HG03103 (cell line): Measurements from ENCODE around the gene ENGASE.
"Not testable (repeated sequence)": the region's sequence is repeated elsewhere in the genome, so short reads cannot be mapped to it uniquely, and the experiment has no call there.

Experiments
- ATAC-seq: cut with Tn5 transposase; IDR thresholded peaks from one replicate; pipeline ENCODE4 v1.9.1; 2021; ENCODE audit warnings: low read depth; ENCODE audit not compliant: unreplicated experiment

The ENGASE gene

DNA sequence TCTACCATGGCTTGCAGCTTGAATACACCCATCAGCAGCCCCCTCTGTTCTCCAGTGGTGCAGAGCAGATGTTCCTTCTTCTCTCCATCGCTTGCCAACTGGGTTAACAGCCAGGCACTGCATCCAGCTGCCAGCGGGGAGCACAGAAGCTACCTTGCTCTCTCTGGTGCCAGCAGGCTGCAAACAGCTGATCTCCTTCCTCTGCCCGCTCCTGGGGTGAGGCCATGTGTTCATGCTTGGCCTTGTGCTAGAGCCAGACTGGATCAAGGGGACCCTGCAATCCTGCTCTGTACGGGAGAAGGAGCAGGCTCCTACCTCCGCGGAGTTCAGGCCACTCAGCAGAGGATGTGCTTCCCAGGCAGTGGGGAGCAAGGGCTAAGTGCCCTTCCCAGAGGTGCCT is 24.1 kb upstream of the ENGASE start:
- ATAC-seq, result no peak

DNA sequence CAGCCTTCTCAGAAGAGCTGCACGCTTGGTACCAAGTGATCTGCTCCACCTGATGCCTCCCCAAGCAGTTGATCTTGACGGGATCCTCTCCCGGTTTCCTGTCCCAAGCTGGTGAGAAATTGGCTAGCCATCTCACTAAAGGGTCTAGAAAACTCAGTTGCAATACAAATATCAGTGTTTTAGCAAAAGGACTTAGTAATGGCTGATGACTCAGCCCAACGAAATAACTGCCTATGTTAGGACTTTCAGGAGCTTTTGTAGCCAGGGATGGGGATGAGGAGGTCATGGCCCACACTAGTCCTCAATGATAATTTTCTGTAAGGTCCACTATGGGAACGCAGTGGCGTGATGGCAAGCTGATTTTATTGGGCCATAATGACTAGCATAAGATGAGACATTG is 23.3 kb upstream of the ENGASE start:
- no peak for ATAC-seq

DNA sequence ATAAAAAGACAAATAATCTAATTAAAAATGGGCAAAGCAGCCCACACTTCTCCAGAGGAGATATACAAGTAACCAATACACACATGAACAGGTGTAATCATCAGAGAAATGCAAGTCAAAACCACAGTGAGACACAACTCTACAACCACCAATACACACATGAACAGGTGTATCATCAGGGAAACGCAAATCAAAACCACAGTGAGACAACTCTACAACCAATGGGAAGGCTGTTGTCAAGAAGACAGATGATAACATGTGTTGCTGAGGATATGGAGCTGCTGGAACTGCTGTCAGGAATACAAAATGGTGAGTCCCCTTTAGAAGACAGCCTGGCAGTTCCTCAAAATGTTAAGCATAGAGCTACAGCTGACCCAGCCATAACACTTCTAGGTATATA is 22.5 kb upstream of the ENGASE start:
- no peak for ATAC-seq

DNA sequence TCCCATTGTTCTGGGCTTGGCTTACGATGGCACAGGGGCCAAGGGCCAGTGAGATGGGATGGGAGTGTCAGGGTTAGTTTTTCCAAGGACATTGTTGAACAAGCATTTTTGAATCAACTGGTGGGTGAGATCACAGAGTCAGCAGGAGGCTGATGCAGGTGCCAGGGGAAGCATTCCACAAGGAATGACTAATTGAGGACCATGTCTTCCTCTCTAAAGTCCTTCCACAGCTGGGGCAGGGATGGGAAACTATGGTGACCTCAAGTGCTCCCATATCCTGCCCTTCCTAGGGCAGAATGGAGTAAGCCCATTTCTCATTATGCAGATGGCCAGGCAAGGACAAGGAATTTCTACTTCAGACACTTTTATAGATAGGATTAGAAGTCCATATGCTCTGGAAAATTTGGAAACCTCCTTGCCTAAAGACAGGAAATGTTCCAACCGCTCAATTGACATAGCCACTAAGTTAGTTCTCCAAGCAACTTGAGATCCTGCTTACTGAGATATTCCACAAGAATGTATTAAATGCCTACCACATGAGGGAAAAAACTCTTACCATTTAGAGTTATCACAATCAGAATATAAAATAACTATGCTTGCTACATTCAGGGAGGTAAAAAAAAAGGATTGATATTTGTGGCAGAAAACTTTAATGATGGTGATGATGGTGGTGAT is 21.2 kb upstream of the ENGASE start:
- ATAC-seq, result no peak

DNA sequence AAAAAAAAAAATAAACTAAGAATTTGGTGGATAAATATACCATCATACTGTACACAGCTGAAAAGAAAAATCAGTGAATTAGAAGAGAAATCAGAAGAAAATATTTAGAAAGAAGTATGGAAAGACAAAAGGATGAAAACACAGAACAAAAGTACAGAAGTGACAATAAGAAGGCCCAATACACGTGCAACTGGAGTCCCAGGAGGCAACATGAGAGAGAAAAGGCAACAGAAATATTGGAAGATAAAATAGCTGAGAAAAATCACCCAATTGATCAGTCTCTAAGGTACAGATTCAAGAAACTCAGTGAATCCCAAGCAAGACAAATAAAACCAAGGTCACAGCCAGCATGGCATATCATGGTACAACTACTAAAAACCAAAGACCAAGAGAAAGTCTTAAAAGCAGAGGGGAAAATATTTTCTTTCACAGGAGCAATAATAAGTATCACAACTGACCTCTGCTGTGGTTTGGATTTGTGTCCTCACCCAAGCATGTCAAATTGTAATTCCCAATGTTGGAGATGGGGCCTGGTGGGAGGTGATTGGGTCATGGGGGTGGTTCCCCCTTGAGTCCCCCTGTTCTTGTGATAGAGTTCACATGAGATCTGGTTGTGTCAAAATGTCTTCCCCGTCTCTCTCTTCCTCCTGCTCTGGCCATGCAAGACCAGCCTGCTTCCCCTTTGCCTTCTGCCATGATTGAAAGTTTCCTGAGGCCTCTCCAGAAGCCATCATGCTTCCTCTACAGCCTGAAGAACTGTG is 20.2 kb upstream of the ENGASE start:
- no peak for ATAC-seq

DNA sequence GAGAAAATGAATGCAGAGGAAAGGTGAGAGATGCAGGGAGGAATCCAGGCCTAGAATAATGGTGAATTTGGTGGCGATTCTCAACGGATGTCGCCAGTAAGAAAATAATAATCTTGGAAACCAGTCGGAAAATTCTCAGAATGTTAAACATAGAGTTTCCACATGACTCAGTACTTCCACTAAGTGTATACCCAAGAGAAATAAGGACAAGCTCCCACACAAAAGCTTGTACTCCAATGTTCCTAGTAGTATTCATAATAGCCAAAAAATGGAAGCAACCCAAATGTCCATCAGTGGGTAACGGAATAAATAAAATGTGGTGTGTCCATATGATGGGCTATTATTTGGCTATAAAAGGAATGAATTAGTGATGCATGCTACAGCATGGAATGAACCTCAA is 19.4 kb upstream of the ENGASE start:
- no peak for ATAC-seq

DNA sequence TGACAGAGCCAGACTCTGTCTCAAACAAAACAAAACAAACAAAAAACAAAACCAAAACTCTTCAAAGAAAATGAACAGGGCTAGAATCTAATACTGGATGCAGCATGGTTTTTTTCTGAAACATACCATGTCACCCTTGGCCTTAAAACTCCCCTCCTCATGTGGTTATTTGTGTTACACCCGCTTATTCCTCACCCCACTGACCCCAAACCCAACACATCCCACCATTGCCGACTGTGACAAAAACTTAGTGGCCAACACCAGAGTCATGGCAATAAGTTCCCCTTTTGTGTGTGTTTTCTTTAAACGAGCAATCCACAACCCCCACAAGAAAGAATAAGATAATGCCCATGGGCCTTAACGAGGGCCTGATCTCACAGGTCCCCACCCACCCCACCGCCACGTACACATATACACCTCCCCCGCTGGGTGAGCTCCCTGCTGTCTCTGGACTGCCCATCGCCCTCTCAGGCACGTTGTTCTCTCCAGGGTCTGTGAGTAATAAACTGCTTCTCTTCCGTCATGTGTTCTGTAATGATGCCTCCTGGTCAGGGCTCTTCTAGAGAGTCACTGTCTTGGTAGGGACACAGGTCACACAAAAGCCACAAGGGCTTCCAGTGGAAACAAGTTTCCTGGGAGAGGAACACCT is 16.8 kb upstream of the ENGASE start:
- ATAC-seq, result no peak

DNA sequence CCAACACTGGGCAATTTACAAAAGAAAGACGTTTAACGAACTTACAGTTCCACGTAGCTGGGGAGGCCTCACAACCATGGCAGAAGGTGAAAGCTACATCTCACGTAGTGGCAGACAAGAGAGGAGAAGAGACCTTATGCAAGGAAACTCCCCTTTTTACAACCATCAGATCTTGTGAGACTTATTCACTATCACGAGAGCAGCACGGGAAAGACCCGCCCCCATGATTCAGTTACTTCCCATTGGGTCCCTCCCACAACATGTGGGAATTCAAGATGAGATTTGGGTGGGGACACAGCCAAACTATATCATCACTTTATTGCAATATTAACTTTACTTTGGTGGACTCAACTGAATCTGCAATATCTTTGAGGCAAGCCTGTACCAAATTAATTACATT is 11.9 kb upstream of the ENGASE start:
- no peak for ATAC-seq

DNA sequence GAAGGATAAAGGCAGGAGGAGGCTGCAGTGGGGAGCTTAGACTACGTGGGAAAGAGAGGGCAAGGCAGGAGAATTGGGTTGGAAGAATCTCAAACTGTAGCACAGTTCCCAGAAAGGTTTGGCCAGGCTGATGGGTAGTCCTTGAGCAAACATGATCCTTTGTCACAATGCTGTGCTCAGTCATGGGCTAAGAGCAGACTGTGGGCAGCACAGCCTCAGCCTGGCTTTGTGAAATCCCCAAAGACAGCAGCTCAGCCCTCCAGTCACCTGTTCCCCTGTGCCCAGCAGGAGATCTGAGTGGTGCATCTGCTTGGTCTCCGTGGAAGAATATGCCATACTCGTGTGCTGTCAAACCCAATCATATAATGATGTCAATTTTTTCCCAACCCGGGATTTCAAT is 10.6 kb upstream of the ENGASE start:
- ATAC-seq, result no peak

DNA sequence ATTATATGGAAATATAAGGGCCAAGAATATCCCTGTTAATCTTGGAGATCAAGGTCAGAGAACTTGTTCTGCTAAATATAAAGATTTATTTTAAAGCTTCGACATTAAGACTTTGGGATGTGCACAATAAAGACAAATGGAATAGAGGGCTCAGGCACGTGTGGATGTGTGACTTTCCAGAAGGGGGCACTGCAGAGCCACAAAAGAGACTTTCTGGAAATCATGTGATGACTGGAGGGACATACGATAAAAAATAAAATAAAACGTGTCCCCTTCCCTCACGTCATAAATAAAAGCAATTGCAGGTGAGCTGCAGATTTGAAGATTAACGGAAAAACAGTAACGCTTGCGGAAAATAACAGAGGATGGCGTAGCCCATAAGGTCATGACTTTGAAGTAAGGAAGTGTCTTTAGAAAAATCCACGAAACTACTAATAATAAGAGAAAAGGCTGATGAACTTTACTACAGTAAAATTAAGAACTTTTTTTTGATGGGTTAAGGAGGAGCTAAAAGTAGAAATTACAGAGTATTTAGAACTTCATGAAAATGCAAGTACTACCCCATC is 9.4 kb upstream of the ENGASE start:
- ATAC-seq, result no peak

DNA sequence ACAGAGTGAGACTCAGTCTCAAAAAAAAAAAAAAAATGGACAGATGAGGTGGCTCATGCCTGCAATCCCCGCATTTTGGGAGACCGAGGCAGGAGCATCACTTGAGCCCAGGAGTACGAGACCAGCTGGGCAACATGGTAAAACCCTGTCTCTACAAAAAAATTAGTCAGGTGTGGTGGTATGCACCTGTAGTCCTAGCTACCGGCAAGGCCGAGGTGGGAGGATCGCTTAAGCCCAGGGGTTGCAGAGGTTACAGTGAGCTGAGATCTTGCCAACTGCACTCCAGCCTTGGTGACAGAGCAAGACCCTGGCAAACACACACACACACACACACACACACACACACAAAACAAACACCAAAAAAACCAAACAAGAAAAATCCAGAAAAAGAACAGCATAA is 7.7 kb upstream of the ENGASE start:
- no peak for ATAC-seq

DNA sequence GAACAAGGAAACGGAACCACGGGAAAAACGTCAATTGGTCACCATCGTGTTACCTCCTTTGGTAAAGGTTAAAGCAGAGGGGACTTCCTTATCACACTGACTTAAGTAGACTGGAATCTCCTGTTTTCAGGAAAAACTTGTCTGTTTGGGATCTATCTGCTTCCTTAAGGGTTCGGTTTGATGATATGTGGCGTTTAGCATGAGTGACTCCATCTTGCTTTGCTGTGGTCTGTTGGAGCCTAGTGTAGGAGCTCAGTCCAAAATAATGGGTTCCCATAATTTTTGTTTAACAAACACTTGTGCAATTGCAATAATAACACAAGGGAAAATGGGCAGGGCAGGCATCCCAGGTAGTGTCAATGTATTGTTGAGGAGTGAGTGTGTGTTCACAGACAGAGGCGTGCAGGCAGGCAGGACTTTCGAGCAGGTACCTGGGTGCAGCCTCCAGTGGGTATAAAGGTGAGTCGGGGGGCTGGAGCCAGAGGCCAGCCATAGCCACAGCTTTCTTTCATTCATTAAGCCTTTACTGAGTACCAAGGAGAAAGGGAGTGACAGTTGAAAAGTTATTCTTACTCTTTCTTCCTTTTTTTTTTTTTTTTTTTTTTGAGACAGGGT is 4.3 kb upstream of the ENGASE start:
- no peak for ATAC-seq

DNA sequence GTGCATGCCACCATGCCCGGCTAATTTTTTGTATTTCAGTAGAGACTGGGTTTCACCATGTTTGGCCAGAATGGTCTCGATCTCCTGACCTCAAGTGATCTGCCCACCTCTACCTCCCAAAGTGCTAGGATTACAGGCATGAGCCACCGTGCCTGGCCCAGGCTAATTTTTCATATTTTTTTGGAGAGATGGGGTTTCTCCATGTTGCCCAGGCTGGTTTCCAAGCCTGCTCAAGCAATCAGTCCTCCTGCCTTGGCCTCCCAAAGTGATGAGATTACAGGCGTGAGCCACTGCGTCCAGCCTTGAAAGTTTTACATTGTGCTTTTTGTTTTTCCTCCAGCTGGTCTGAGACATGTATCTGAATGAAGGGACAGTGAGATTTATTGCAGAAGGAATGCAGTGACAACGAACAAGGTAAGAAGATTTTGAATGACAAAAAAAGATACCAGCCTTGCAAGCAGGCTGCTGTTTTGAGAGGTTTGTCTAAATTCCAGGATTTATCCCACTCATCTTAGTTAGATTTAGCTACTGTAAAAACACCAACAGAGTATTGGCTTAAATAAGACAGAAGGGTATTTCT is 3.4 kb upstream of the ENGASE start:
- no peak for ATAC-seq

DNA sequence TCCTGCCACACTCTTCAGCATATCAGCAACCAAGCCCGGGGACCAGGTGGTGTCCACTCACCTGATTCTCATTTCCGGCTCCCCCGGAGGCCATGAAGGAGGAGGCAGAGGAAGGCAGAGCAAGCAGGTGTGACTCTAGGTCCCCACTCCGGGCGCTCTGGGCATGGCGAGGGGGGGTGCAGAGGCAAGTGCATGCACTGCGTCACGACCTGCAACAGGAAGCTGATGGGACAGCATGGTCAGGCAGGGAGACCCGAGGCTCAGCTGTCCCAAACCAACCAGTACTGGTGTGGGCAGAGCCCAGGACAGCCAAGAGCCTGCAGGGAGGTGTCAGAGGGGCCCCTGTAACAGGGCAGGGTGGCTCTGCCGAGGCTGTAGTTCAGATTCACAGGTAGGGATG is 2.1 kb upstream of the ENGASE start:
- no peak for ATAC-seq

DNA sequence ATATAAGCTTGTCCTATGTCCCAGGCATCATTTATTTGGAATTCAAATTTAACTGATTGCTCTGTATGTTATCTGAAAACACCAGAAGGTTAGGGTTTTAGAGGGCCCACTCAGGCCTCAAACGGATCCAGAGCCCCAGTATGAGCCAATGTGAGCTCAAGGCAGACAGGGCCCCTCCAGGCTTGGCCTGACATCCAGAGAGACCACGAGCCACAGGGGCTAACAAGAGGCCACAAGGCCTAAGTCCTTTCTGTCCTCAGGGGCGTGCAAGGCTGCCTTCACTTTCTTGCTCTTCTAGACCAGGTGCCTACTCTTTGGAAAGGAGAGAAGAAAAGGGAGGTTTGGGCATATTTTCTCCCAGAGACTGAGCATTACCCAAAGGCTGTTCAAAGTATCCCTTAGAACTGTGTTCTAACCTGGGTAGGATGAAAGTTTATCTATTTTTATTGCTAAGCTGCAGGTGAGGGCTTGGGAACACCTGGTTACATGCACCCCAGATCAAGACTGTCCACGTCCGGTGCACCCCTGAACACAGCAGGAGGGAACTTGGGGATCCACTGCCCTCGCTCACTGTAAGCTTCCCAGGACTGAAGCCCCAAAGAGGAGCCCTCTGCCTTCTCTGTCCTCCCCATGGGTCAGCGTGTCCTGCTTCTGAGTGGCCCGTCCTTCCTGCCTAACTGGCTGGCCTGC is 1.5 kb upstream of the ENGASE start:
- ATAC-seq, result no peak

DNA sequence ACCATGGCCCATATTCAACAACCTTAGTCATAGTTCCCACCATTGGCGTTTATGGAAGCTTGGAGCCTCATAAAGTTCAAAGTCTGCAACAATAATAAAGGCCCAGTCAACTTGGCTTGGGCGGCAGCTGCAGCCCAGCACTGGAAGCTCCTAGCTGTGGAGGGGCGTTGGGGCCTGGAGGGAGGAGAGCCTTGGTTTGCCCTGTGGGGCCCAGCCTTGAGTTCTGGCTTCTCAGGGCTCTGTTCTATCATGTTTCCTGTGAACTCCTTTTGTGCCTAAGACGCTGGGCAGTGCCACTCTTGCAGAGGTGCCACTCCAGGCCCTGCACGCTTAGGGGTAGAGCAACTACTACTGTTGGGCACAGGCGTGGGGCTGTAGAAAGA is 927 bp upstream of the ENGASE start:
- ATAC-seq, result no peak

DNA sequence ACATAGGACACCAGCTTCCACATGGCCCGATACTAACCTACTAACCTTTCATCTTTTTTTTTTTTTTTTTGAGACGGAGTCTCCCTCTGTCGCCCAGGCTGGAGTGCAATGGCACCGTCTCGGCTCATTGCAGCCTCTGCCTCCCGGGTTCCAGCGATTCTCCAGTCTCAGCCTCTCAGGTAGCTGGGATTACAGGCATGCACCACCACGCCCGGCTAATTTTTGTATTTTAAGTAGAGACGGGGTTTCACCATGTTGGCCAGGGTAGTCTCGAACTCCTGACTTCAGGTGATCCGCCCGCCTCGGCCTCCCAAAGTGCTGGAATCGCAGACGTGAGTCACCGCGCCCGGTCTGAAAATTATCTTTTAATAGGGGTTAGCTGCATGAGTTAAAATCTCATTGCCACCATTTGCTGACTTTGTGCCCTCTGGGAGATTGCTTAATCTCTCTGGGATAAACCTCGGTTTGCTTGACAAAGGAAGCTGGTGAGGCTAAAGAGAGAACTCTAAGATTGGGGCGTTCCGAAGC is 439 bp upstream of the ENGASE start:
- ATAC-seq, result not testable (repeated sequence)

DNA sequence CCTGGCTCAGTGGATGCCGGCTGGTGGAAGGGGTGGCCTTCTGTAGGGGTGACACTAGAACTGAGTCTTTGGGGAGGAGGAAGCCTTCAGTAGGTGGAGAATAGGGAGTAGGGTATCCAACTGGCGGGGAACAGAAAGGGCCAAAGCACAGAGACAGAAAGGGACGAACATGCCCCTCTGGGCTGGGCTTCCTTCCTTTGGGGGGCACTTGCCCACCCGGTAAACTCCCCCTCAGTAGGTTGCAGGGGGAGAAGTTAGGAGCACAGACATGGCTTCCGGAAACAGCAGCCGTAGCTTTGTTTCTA is 774 bp downstream of the ENGASE start:
- ATAC-seq, result no peak

DNA sequence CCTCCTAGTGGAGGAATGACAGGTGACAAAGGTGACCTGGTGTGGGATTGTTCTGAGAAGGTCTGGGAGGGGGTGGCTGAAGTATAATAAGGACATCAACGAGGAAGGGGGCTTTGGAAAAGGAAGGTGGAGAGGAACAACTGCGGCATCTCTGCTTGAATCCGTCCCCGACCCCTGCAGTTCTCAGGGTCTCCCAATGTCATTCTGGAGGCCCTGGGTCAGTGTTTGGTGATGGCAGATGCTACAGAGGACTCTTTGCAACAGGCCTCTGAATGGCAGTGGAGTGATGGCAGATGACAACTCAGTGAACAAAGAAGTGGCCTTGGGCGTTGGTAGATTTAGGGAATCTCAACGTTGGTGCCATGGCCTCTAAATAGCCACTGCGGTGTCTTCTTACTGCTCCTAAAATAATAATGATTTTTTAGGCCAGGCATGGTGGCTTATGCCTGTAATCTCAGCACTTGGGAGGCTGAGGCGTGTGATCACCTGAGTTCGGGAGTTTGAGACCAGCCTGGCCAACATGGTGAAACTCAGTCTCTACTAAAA is 1.3 kb downstream of the ENGASE start:
- ATAC-seq, result no peak

DNA sequence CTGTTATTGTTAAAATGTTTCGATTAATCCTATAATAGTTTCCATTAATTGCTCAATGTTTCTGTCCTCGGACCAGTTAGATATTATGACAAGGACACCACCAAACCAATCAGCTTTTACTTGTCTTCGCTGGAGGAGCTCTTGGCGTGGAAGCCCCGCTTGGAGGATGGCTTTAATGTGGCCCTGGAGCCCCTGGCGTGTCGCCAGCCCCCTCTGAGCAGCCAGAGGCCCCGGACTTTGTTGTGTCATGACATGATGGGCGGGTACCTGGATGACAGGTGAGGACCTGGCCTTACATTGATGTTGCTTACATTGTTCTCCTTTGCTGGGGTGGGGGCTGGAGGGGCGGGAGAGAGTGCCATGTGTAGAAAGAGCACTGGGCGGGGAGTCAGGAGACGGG is 3.0 kb downstream of the ENGASE start:
- ATAC-seq, result no peak
